ENCODE results near the gene ICAM2.

GRCh38 chr17:63955232-63955631 is 65.2 kb downstream of the ICAM2 start:
- TF ChIP-seq POLR2AphosphoS5 (IDR thresholded peaks at IDR 0.05; ENCODE audit: low read depth, low read length) (no peak), SIN3A (IDR thresholded peaks at IDR 0.05; ENCODE audit: borderline replicate concordance, insufficient read depth, low read length) (no peak), REST (IDR thresholded peaks at IDR 0.05; ENCODE audit: insufficient read depth in 1 of 2, low read depth in 2 of 2, low read length in 2 of 2) (no peak), TAF1 (IDR thresholded peaks at IDR 0.05; ENCODE audit: borderline replicate concordance, insufficient read depth, low read length) (no peak), FOXP2 (optimal IDR thresholded peaks at IDR 0.05; ENCODE audit: borderline replicate concordance, extremely low read depth, extremely low read length, insufficient read depth) (no peak)
